ENCODE measurements around the gene STS. TPM values are rescaled to one million over a fixed set of nuclear protein-coding genes. Genes with fewer than 3 reads are reported as not detected.

STS gene
- total and polyA plus RNA-seq, 2 of the 8 experiments (the other 6 are each of a cell fraction or from before 2014, with no cell fraction given), result 0.67 to 1.5 TPM

GRCh38 chrX:7156879-7157278, 9.4 kb downstream of the STS start:
- no peak overlapping the region for H4K8ac ChIP-seq (ENCODE audit: extremely low read depth, insufficient read depth, low read length)
- no peak overlapping the region for H4K5ac ChIP-seq (ENCODE audit: insufficient read length, low read depth, low read length)
- no peak overlapping the region for H3K9ac ChIP-seq (replicated peaks in 1 of 4; ENCODE audit: extremely low read depth in 1 of 4, low read depth in 3 of 4, low read length in 3 of 4)
- H3K23me2 ChIP-seq (ENCODE audit: low read depth, low read length), result no peaks in the 10 kb centered on the region
- H4K91ac ChIP-seq (replicated peaks; ENCODE audit: insufficient read length, low read length), result no peak overlapping the region
- H3K4me2 ChIP-seq (ENCODE audit: insufficient read depth in 1 of 2, low read depth in 2 of 2, low read length in 2 of 2), result no peak overlapping the region
- FAIRE-seq (no peak), DNase-seq (ENCODE audit: low read depth in 1 of 2, low spot score in 2 of 2) (no peak)
- H2BK12ac ChIP-seq (ENCODE audit: low read depth, low read length), result no peak overlapping the region
- no peak overlapping the region for H2BK120ac ChIP-seq (replicated peaks; ENCODE audit: low read depth, low read length)
- POLR2A ChIA-PET (ENCODE audit: partially characterized antibody), result no interaction called here
- no peak overlapping the region for H2AFZ ChIP-seq (ENCODE audit: low read length)
- no peak overlapping the region for H3K56ac ChIP-seq (replicated peaks; ENCODE audit: insufficient read length, low read depth, low read length)
- H3K14ac ChIP-seq (ENCODE audit: insufficient read length), result no peak overlapping the region
- H2BK20ac ChIP-seq (ENCODE audit: low read length), result no peak overlapping the region
- H3K9me3 ChIP-seq (ENCODE audit: insufficient read depth in 2 of 2, low read depth in 1 of 2, low read length in 1 of 2), result no peaks in the 10 kb centered on the region
- no peak overlapping the region for H3K23ac ChIP-seq (ENCODE audit: insufficient read length)
- H2AK5ac ChIP-seq (ENCODE audit: low read depth, low read length), result no peak overlapping the region
- no peaks in the 10 kb centered on the region for H3K79me2 ChIP-seq (ENCODE audit: control insufficient read depth in 1 of 2, insufficient read depth in 2 of 2, low read length in 2 of 2)
- no peak overlapping the region for H3K27ac ChIP-seq (ENCODE audit: low read depth, low read length)
- no peak overlapping the region for H2BK5ac ChIP-seq (ENCODE audit: low read depth, low read length)
- no peaks in the 10 kb centered on the region for H4K20me1 ChIP-seq (replicated peaks in 1 of 2; ENCODE audit: control insufficient read depth in 1 of 2, insufficient read depth in 2 of 2, low read length in 2 of 2)
- H3K4me3 ChIP-seq (ENCODE audit: extremely low read depth in 1 of 4, insufficient read depth in 2 of 4, low read depth in 3 of 4, low read length in 4 of 4), result no peak overlapping the region
- H3K4me1 ChIP-seq (replicated peaks in 1 of 4; ENCODE audit: control insufficient read depth in 3 of 4, insufficient read depth in 4 of 4, low read length in 3 of 4), result peaks cover 0 to 8% (median 0%) of the 10 kb centered on the region in 4 experiments; a peak in 2 of 7 replicates
- no peaks in the 10 kb centered on the region for H3K36me3 ChIP-seq (ENCODE audit: control insufficient read depth in 2 of 4, insufficient read depth in 4 of 4, low read length in 3 of 4)
- H3K18ac ChIP-seq (ENCODE audit: extremely low read depth, low read length), result no peak overlapping the region
- 91% methylated on average over 2 of the region's 3 CpGs; no CpG with 5 or more reads in 1 of the 2 experiments for WGBS, 2 experiments (ENCODE audit: extremely low coverage in 1 of 2, insufficient coverage in 1 of 2, insufficient read length in 1 of 2, insufficient replicate concordance in 2 of 2, low coverage in 1 of 2, low lambda C conversion rate in 2 of 2, missing lambda C conversion rate in 1 of 2)
- H3K4ac ChIP-seq (replicated peaks; ENCODE audit: insufficient read length, low read depth, low read length), result no peak overlapping the region
- no peaks in the 10 kb centered on the region for H3K27me3 ChIP-seq (replicated peaks in 1 of 4; ENCODE audit: control insufficient read depth in 3 of 4, extremely low read depth in 1 of 4, insufficient read depth in 3 of 4, low read length in 3 of 4)
- no peak overlapping the region for H2BK15ac ChIP-seq (ENCODE audit: low read length)
- CTCF ChIA-PET (ENCODE audit: partially characterized antibody), result interaction anchor here (1.1 kb wide), 1 partner anchor 16 kb away, joined by 3 read pairs; no protein-coding TSS in a partner anchor
- H3K79me1 ChIP-seq (ENCODE audit: low read depth, low read length), result no peaks in the 10 kb centered on the region
- TF ChIP-seq FOSL1 (IDR thresholded peaks at IDR 0.05; ENCODE audit: insufficient read depth, low read depth, low read length), result no peak
- TF ChIP-seq SIX5 (IDR thresholded peaks at IDR 0.05; ENCODE audit: low read depth, low read length), result no peak
- TF ChIP-seq CHD2 (IDR thresholded peaks at IDR 0.05; ENCODE audit: low read length), result no peak
- no peak for TF ChIP-seq TAF7 (optimal IDR thresholded peaks at IDR 0.05; ENCODE audit: borderline replicate concordance, low read depth, low read length)
- no peak for TF ChIP-seq CTCF (IDR thresholded peaks at IDR 0.05; ENCODE audit: control extremely low read depth in 1 of 3, insufficient read depth in 1 of 3, low read depth in 1 of 3, low read length in 3 of 3)
- TF ChIP-seq E2F6 (IDR thresholded peaks at IDR 0.05), result no peak
- TF ChIP-seq NANOG (IDR thresholded peaks at IDR 0.05; ENCODE audit: insufficient read depth, low read depth, low read length, poor library complexity, severe bottlenecking), result no peak
- TF ChIP-seq KDM5A (IDR thresholded peaks at IDR 0.05; ENCODE audit: low read length), result no peak
- TF ChIP-seq USF2 (IDR thresholded peaks at IDR 0.05; ENCODE audit: low read length), result no peak
